Loucy (cell line): Measurements from ENCODE around the gene PCED1B.

Source experiments
- EZH2phosphoT487 ChIP-seq: fragments of 200-600 bp; IDR thresholded peaks from 2 replicates; pipeline ENCODE4 v1.6.1; 2018; ENCODE audit warnings: antibody characterized with exemption, mild to moderate bottlenecking, moderate library complexity, borderline replicate concordance
- TF ChIP-seq, protein P1 (sequence below): fragments of 200-600 bp; sonication (generic); conservative IDR thresholded peaks from 2 replicates; pipeline ENCODE4 v1.5.1; 2014; ENCODE audit warnings: mild to moderate bottlenecking, antibody characterized with exemption, low read length

DNA sequence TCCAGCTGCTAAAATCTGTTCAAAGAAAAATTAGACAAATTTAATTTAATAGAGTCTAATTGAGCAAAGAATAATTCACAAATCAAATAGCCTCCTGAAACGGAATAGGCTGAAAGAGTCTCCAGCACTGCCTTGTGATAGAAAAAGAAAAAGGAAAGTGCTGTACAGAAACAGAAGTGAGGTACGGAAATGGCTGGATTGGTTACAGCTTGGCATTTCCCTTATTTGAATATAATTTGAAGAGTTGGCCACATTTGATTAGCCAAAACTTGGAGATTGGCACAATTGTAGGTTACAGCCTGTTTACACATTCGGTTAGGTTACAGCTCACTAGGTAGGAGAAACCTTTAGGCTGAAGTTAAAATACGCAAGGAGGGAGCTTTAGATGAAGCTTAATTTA is 24.8 kb upstream of the PCED1B start:
- TF ChIP-seq, protein P1, sequence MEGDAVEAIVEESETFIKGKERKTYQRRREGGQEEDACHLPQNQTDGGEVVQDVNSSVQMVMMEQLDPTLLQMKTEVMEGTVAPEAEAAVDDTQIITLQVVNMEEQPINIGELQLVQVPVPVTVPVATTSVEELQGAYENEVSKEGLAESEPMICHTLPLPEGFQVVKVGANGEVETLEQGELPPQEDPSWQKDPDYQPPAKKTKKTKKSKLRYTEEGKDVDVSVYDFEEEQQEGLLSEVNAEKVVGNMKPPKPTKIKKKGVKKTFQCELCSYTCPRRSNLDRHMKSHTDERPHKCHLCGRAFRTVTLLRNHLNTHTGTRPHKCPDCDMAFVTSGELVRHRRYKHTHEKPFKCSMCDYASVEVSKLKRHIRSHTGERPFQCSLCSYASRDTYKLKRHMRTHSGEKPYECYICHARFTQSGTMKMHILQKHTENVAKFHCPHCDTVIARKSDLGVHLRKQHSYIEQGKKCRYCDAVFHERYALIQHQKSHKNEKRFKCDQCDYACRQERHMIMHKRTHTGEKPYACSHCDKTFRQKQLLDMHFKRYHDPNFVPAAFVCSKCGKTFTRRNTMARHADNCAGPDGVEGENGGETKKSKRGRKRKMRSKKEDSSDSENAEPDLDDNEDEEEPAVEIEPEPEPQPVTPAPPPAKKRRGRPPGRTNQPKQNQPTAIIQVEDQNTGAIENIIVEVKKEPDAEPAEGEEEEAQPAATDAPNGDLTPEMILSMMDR = no peak
- TF ChIP-seq EZH2phosphoT487 = no peak
